RWPE2 (cell line): ENCODE results near the gene TPD52L2.

Source experiments
- ATAC-seq: fragments of 200-7000 bp; cut with Tn5 transposase; 3 replicates; pipeline ENCODE4 v1.9.1; 2021; ENCODE audit warnings: low read depth
- DNase-seq: peaks from one replicate; pipeline ENCODE4 v3.0.0-alpha.2; 2020; ENCODE audit warnings: low spot score
- H3K27ac ChIP-seq: fragments of 450-650 bp; 2 replicates; pipeline ENCODE4 v1.5.1; 2017; ENCODE audit warnings: mild to moderate bottlenecking; ENCODE audit not compliant: poor library complexity, severe bottlenecking
- H3K27me3 ChIP-seq: fragments of 250-450 bp; sonication (Bioruptor Pico); 2 replicates; pipeline ENCODE4 v1.5.1; 2021; ENCODE audit warnings: mild to moderate bottlenecking, moderate library complexity; ENCODE audit not compliant: insufficient read depth, poor library complexity, severe bottlenecking
- H3K36me3 ChIP-seq: fragments of 250-450 bp; sonication (Bioruptor Pico); 2 replicates; pipeline ENCODE4 v1.5.1; 2020; ENCODE audit warnings: low read depth, mild to moderate bottlenecking, moderate library complexity
- H3K4me1 ChIP-seq: fragments of 250-450 bp; sonication (Bioruptor Pico); 2 replicates; pipeline ENCODE4 v1.5.1; 2021; ENCODE audit warnings: mild to moderate bottlenecking, moderate library complexity; ENCODE audit not compliant: insufficient read depth, poor library complexity, severe bottlenecking
- H3K4me3 ChIP-seq: fragments of 250-450 bp; sonication (Bioruptor Pico); 2 replicates; pipeline ENCODE4 v1.5.1; 2021; ENCODE audit warnings: mild to moderate bottlenecking, moderate library complexity; ENCODE audit not compliant: severe bottlenecking
- H3K9me3 ChIP-seq: fragments of 250-450 bp; sonication (Bioruptor Pico); 2 replicates; pipeline ENCODE4 v1.5.1; 2021; ENCODE audit warnings: mild to moderate bottlenecking, moderate library complexity; ENCODE audit not compliant: severe bottlenecking
- CTCF ChIP-seq: fragments of 450-650 bp; IDR thresholded peaks from one replicate; pipeline ENCODE4 v1.5.1; 2017; ENCODE audit warnings: mild to moderate bottlenecking, moderate library complexity; ENCODE audit not compliant: poor library complexity, severe bottlenecking

TPD52L2 gene

GRCh38 chr20:63896264-63897105, 31.4 kb downstream of the TPD52L2 start:
- Histone ChIP-seq H3K27ac (peak overlapping the region; percentile 82), H3K36me3 (peaks cover 44% of the 10 kb centered on the region), H3K27me3 (no peaks in the 10 kb centered on the region), H3K4me3 (peak overlapping the region; percentile 38), H3K9me3 (no peaks in the 10 kb centered on the region), H3K4me1 (peaks cover 13% of the 10 kb centered on the region)
- peak; percentile 31 for ATAC-seq
- no peak for TF ChIP-seq CTCF
- no peak for DNase-seq

- Histone ChIP-seq H3K9me3 (no peaks in the 10 kb centered on the region), H3K27ac (no peak overlapping the region), H3K27me3 (no peaks in the 10 kb centered on the region), H3K4me1 (peaks cover 20% of the 10 kb centered on the region), H3K4me3 (no peak overlapping the region), H3K36me3 (peaks cover 48% of the 10 kb centered on the region)
- no peak for TF ChIP-seq CTCF
- ATAC-seq (no peak), DNase-seq (no peak)
Observed at GRCh38 chr20:63897978-63898561, 33.0 kb downstream of the TPD52L2 start.

- no peak overlapping the region for H3K4me3 ChIP-seq
- H3K27me3 ChIP-seq = no peaks in the 10 kb centered on the region
- H3K27ac ChIP-seq = no peak overlapping the region
- peaks cover 17% of the 10 kb centered on the region for H3K4me1 ChIP-seq
- TF ChIP-seq CTCF = no peak
- H3K36me3 ChIP-seq = peaks cover 55% of the 10 kb centered on the region
- ATAC-seq = no peak
- no peak for DNase-seq
- no peaks in the 10 kb centered on the region for H3K9me3 ChIP-seq
Observed at GRCh38 chr20:63898882-63899558, 34.0 kb downstream of the TPD52L2 start.

- Histone ChIP-seq H3K27me3 (no peaks in the 10 kb centered on the region), H3K4me1 (peaks cover 16% of the 10 kb centered on the region), H3K4me3 (no peak overlapping the region), H3K36me3 (peaks cover 59% of the 10 kb centered on the region), H3K27ac (peak overlapping the region; percentile 43), H3K9me3 (no peaks in the 10 kb centered on the region)
- DNase-seq (no peak), ATAC-seq (no peak)
- no peak for TF ChIP-seq CTCF
Observed at GRCh38 chr20:63900413-63900812, 35.3 kb downstream of the TPD52L2 start.
